H9 (cell line): ENCODE results near the gene ENHO. TPM values are rescaled to one million over a fixed set of nuclear protein-coding genes. Genes with fewer than 3 reads are reported as not detected.

Experiments
- DNase-seq: peaks from one replicate; pipeline ENCODE4 v3.0.0-alpha.2; 2017
- H2AFZ ChIP-seq: one replicate; pipeline ENCODE4 v1.6.1; 2013; ENCODE audit warnings: mild to moderate bottlenecking, low read length, control low read depth, moderate library complexity
- H2AK5ac ChIP-seq: 2 replicates; pipeline ENCODE4 v1.6.1; 2013; ENCODE audit warnings: low read length, control low read depth, mixed read lengths; ENCODE audit not compliant: insufficient read length
- H2BK120ac ChIP-seq: one replicate; pipeline ENCODE4 v1.6.1; 2013; ENCODE audit warnings: low read depth, mild to moderate bottlenecking, low read length, control low read depth, inconsistent platforms; ENCODE audit not compliant: poor library complexity, severe bottlenecking
- H2BK12ac ChIP-seq: 2 replicates; pipeline ENCODE4 v1.6.1; 2013; ENCODE audit warnings: low read length, control low read depth, mixed read lengths, low read depth; ENCODE audit not compliant: insufficient read length
- H2BK15ac ChIP-seq: 2 replicates; pipeline ENCODE4 v1.6.1; 2013; ENCODE audit warnings: low read depth, low read length, control low read depth
- H2BK20ac ChIP-seq: one replicate; pipeline ENCODE4 v1.6.1; 2013; ENCODE audit warnings: low read depth, mild to moderate bottlenecking, low read length, control low read depth, inconsistent platforms; ENCODE audit not compliant: poor library complexity, severe bottlenecking
- H2BK5ac ChIP-seq: 2 replicates; pipeline ENCODE4 v1.6.1; 2013; ENCODE audit warnings: low read length, control low read depth, mixed read lengths; ENCODE audit not compliant: insufficient read length
- H3K14ac ChIP-seq: 2 replicates; pipeline ENCODE4 v1.6.1; 2013; ENCODE audit warnings: low read length, control low read depth; ENCODE audit not compliant: insufficient read depth
- H3K18ac ChIP-seq: 2 replicates; pipeline ENCODE4 v1.6.1; 2013; ENCODE audit warnings: low read depth, mild to moderate bottlenecking, mixed read lengths, low read length, control low read depth; ENCODE audit not compliant: insufficient read length
- H3K23ac ChIP-seq: 2 replicates; pipeline ENCODE4 v1.6.1; 2013; ENCODE audit warnings: low read length, control low read depth, mixed read lengths, low read depth; ENCODE audit not compliant: insufficient read length
- H3K23me2 ChIP-seq: 2 replicates; pipeline ENCODE4 v1.6.1; 2013; ENCODE audit warnings: low read depth, mild to moderate bottlenecking, mixed read lengths, low read length, control low read depth; ENCODE audit not compliant: insufficient read length, poor library complexity, severe bottlenecking
- H3K27ac ChIP-seq: 2 replicates; pipeline ENCODE4 v1.5.1; 2013; ENCODE audit warnings: low read length, control low read depth, mixed read lengths, low read depth; ENCODE audit not compliant: insufficient read length
- H3K27me3 ChIP-seq: 2 replicates; pipeline ENCODE4 v1.6.1; 2013; ENCODE audit warnings: low read length, control low read depth, inconsistent platforms; ENCODE audit not compliant: insufficient read depth
- H3K4ac ChIP-seq: 2 replicates; pipeline ENCODE4 v1.6.1; 2013; ENCODE audit warnings: low read depth, mild to moderate bottlenecking, control low read depth, inconsistent platforms, low read length, moderate library complexity
- H3K4me1 ChIP-seq: 2 replicates; pipeline ENCODE4 v1.6.1; 2013; ENCODE audit warnings: low read length, control low read depth, inconsistent platforms; ENCODE audit not compliant: insufficient read depth
- H3K4me2 ChIP-seq: 2 replicates; pipeline ENCODE4 v1.6.1; 2013; ENCODE audit warnings: low read length, control low read depth, mixed read lengths; ENCODE audit not compliant: insufficient read length, insufficient read depth
- H3K56ac ChIP-seq: 2 replicates; pipeline ENCODE4 v1.6.1; 2013; ENCODE audit warnings: low read depth, mild to moderate bottlenecking, mixed read lengths, low read length, control low read depth; ENCODE audit not compliant: insufficient read length
- H3K79me1 ChIP-seq: 2 replicates; pipeline ENCODE4 v1.6.1; 2013; ENCODE audit warnings: low read depth, mild to moderate bottlenecking, moderate library complexity, low read length, control low read depth, inconsistent platforms; ENCODE audit not compliant: insufficient read depth, poor library complexity, severe bottlenecking
- H3K79me2 ChIP-seq: 2 replicates; pipeline ENCODE4 v1.6.1; 2013; ENCODE audit warnings: low read length, control low read depth, inconsistent platforms; ENCODE audit not compliant: insufficient read depth
- H3K9ac ChIP-seq: 2 replicates; pipeline ENCODE4 v1.6.1; 2013; ENCODE audit warnings: low read length, control low read depth, mixed read lengths; ENCODE audit not compliant: insufficient read length; ENCODE audit errors: extremely low read depth
- H3K9me3 ChIP-seq: one replicate; pipeline ENCODE4 v1.6.1; 2013; ENCODE audit warnings: low read depth, low read length, inconsistent platforms; ENCODE audit not compliant: control insufficient read depth
- H3T11ph ChIP-seq: one replicate; pipeline ENCODE4 v1.6.1; 2013; ENCODE audit warnings: mild to moderate bottlenecking, low read length, control low read depth, inconsistent platforms
- H4K20me1 ChIP-seq: one replicate; pipeline ENCODE4 v1.6.1; 2013; ENCODE audit not compliant: control insufficient read depth, insufficient read length, insufficient read depth
- H4K5ac ChIP-seq: 2 replicates; pipeline ENCODE4 v1.6.1; 2013; ENCODE audit warnings: low read depth, mild to moderate bottlenecking, mixed read lengths, low read length, control low read depth; ENCODE audit not compliant: insufficient read length
- H4K8ac ChIP-seq: replicated peaks from 2 replicates; pipeline ENCODE4 v1.6.1; 2013; ENCODE audit warnings: low read length, control low read depth, mixed read lengths, low read depth; ENCODE audit not compliant: insufficient read length
- H4K91ac ChIP-seq: 2 replicates; pipeline ENCODE4 v1.6.1; 2013; ENCODE audit warnings: low read depth, mild to moderate bottlenecking, moderate library complexity, mixed read lengths, low read length, control low read depth; ENCODE audit not compliant: insufficient read length
- H3K27ac Mint-ChIP-seq, 3 experiments: 2 replicates in 2 of 3; 3 replicates in 1 of 3; pipeline ENCODE4 v1.8.0; 2020 to 2021; ENCODE audit warnings: mixed read lengths in 3 of 3, mild to moderate bottlenecking in 1 of 3, moderate library complexity in 1 of 3
- H3K27me3 Mint-ChIP-seq: 2 replicates; pipeline ENCODE4 v1.8.0; 2021; ENCODE audit warnings: low read depth, mild to moderate bottlenecking, moderate library complexity, mixed read lengths
- H3K36me3 Mint-ChIP-seq, 3 experiments: 2 replicates in 2 of 3; 3 replicates in 1 of 3; pipeline ENCODE4 v1.8.0; 2020 to 2021; ENCODE audit warnings: low read depth in 3 of 3, mixed read lengths in 3 of 3; ENCODE audit not compliant: insufficient read depth in 1 of 3
- H3K4me1 Mint-ChIP-seq, 2 experiments: 2 replicates each; pipeline ENCODE4 v1.8.0; 2020; ENCODE audit warnings: mixed read lengths in 2 of 2
- H3K4me3 Mint-ChIP-seq, 2 experiments: 2 replicates in 1 of 2; 3 replicates in 1 of 2; pipeline ENCODE4 v1.8.0; 2020 to 2021; ENCODE audit warnings: mild to moderate bottlenecking in 2 of 2, mixed read lengths in 2 of 2, moderate library complexity in 1 of 2
- H3K9me3 Mint-ChIP-seq, 2 experiments: 2 replicates in 1 of 2; 3 replicates in 1 of 2; pipeline ENCODE4 v1.8.0; 2020; ENCODE audit warnings: mild to moderate bottlenecking in 2 of 2, mixed read lengths in 2 of 2, moderate library complexity in 1 of 2
- WGBS: extraction: QIAGEN DNeasy Blood & Tissue Kit; methylation state at CpG from one replicate; pipeline ENCODE4 v1.1.7; 2013; ENCODE audit warnings: missing lambda C conversion rate, low lambda C conversion rate, mixed read lengths; ENCODE audit not compliant: insufficient read length; ENCODE audit errors: extremely low coverage; 5-methylcytosine and 5-hydroxymethylcytosine counted together
- total RNA-seq: library from RNA; stranded (reverse); gene quantifications from 2 replicates; pipeline ENCODE4 v1.2.1, GENCODE V29; 2021
- TF ChIP-seq, protein P1 (sequence below): fragments of 200-600 bp; sonication (generic); conservative IDR thresholded peaks from 3 replicates; pipeline ENCODE4 v1.8.0; 2021; ENCODE audit warnings: antibody characterized with exemption, mild to moderate bottlenecking

The ENHO gene
- total RNA-seq, 1 experiment from 2014 or later, result 14.5 TPM

DNA sequence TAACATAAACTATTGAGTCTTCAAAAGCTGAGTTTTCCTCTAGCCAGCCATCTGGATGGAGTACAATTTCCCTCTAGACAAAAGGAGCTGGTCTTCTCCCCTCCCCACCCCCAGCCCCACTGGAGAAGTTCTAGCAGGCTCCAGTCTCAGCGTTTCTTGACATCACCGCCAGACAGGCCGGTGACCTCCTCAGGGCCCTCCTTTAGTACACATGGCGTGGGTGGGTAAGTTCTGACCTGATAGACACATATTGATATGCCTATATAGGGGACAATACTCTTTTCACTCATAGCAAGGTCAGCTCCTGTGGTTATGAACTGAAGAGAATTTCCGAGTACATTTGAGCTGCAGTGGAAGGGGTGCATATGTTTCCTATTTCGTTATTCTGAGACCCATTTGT, 37.0 kb downstream of the ENHO start:
- no CpG with 5 or more reads among the region's 6 CpGs for WGBS
- no peak overlapping the region for H3K18ac ChIP-seq
- no peaks in the 10 kb centered on the region; a peak in 1 of 7 replicates for H3K36me3 Mint-ChIP-seq
- no peak overlapping the region for H3K9ac ChIP-seq
- no peak overlapping the region for H2AK5ac ChIP-seq
- no peak overlapping the region for H3K4ac ChIP-seq
- no peak overlapping the region for H3K56ac ChIP-seq
- TF ChIP-seq, protein P1, sequence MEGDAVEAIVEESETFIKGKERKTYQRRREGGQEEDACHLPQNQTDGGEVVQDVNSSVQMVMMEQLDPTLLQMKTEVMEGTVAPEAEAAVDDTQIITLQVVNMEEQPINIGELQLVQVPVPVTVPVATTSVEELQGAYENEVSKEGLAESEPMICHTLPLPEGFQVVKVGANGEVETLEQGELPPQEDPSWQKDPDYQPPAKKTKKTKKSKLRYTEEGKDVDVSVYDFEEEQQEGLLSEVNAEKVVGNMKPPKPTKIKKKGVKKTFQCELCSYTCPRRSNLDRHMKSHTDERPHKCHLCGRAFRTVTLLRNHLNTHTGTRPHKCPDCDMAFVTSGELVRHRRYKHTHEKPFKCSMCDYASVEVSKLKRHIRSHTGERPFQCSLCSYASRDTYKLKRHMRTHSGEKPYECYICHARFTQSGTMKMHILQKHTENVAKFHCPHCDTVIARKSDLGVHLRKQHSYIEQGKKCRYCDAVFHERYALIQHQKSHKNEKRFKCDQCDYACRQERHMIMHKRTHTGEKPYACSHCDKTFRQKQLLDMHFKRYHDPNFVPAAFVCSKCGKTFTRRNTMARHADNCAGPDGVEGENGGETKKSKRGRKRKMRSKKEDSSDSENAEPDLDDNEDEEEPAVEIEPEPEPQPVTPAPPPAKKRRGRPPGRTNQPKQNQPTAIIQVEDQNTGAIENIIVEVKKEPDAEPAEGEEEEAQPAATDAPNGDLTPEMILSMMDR, result no peak
- H4K91ac ChIP-seq, result no peak overlapping the region
- H3K9me3 Mint-ChIP-seq, result 0 out of 5 replicates have a peak, but pooled peaks cover 0 to 2% of the 10 kb centered on the region in 2 experiments
- H3K27ac ChIP-seq, result no peak overlapping the region
- H3K14ac ChIP-seq, result no peak overlapping the region
- no peaks in the 10 kb centered on the region for H3K79me2 ChIP-seq
- DNase-seq, result no peak
- no peak overlapping the region for H3K4me2 ChIP-seq
- no peak overlapping the region for H4K5ac ChIP-seq
- no peaks in the 10 kb centered on the region; the same call in 1 of the 2 replicates for H3K27me3 ChIP-seq
- H2BK5ac ChIP-seq, result no peak overlapping the region
- H4K8ac ChIP-seq, result no peak overlapping the region
- no peaks in the 10 kb centered on the region for H3K4me1 Mint-ChIP-seq
- no peak overlapping the region for H3T11ph ChIP-seq
- H2BK120ac ChIP-seq, result no peak overlapping the region
- no peak overlapping the region for H2BK12ac ChIP-seq
- no peaks in the 10 kb centered on the region for H3K23me2 ChIP-seq
- H2AFZ ChIP-seq, result no peak overlapping the region
- no peaks in the 10 kb centered on the region for H3K79me1 ChIP-seq
- H2BK15ac ChIP-seq, result no peak overlapping the region
- no peak overlapping the region for H2BK20ac ChIP-seq
- H3K27ac Mint-ChIP-seq, result no peak overlapping the region
- no peak overlapping the region for H3K23ac ChIP-seq
- no peaks in the 10 kb centered on the region for H4K20me1 ChIP-seq
- H3K4me3 Mint-ChIP-seq, result no peak overlapping the region
- H3K9me3 ChIP-seq, result no peaks in the 10 kb centered on the region
- H3K4me1 ChIP-seq, result no peaks in the 10 kb centered on the region
- peaks cover 30% of the 10 kb centered on the region for H3K27me3 Mint-ChIP-seq
